H1 (cell line): ENCODE data around the gene ARHGAP26. TPM values are rescaled to one million over a fixed set of nuclear protein-coding genes. Genes with fewer than 3 reads are reported as not detected.

Experiments used
- CTCF ChIA-PET: fragments of 300-600 bp; sonication (Branson Sonifier 250); formaldehyde crosslinking; loops from one replicate; lab custom pipeline; 2021; ENCODE audit not compliant: partially characterized antibody; lab: Charles Lee
- POLR2A ChIA-PET: fragments of 300-600 bp; sonication (Branson Sonifier 250); formaldehyde crosslinking; loops from one replicate; lab custom pipeline; 2021; ENCODE audit warnings: inconsistent platforms; ENCODE audit not compliant: partially characterized antibody; lab: Charles Lee
- DNase-seq, 2 experiments: peaks; one replicate each; pipeline versions ENCODE4 v3.0.0 to v3.0.0-alpha.2; 2010 to 2022; ENCODE audit warnings: low spot score in 2 of 2, low read depth in 1 of 2, mixed read lengths in 1 of 2
- FAIRE-seq: peaks from 2 replicates; lab custom pipeline; 2011; peaks lifted over from hg19 to GRCh38; lab: Jason Lieb, UNC
- H2AFZ ChIP-seq: 2 replicates; pipeline ENCODE4 v1.8.1; 2012; ENCODE audit warnings: low read length, inconsistent platforms
- H2AK5ac ChIP-seq: 2 replicates; pipeline ENCODE4 v1.6.1; 2013; ENCODE audit warnings: low read depth, low read length
- H2BK120ac ChIP-seq: replicated peaks from 2 replicates; pipeline ENCODE3; 2013; ENCODE audit warnings: low read depth, low read length, inconsistent platforms
- H2BK12ac ChIP-seq: 2 replicates; pipeline ENCODE4 v1.6.1; 2013; ENCODE audit warnings: low read depth, low read length
- H2BK15ac ChIP-seq: 2 replicates; pipeline ENCODE4 v1.6.1; 2013; ENCODE audit warnings: low read length
- H2BK20ac ChIP-seq: 2 replicates; pipeline ENCODE4 v1.6.1; 2013; ENCODE audit warnings: low read length
- H2BK5ac ChIP-seq: 2 replicates; pipeline ENCODE4 v1.6.1; 2013; ENCODE audit warnings: low read depth, low read length
- H3K14ac ChIP-seq: 2 replicates; pipeline ENCODE4 v1.6.1; 2013; ENCODE audit warnings: inconsistent platforms; ENCODE audit not compliant: insufficient read length
- H3K18ac ChIP-seq: 2 replicates; pipeline ENCODE4 v1.6.1; 2013; ENCODE audit warnings: low read length; ENCODE audit errors: extremely low read depth
- H3K23ac ChIP-seq: 2 replicates; pipeline ENCODE4 v1.6.1; 2013; ENCODE audit warnings: inconsistent platforms; ENCODE audit not compliant: insufficient read length
- H3K23me2 ChIP-seq: 2 replicates; pipeline ENCODE4 v1.6.1; 2013; ENCODE audit warnings: low read depth, low read length
- H3K27ac ChIP-seq: 2 replicates; pipeline ENCODE4 v1.6.1; 2011; ENCODE audit warnings: low read depth, low read length, inconsistent platforms
- H3K27me3 ChIP-seq, 4 experiments: replicated peaks in 1 of 4; 1 replicate in 1 of 4; 2 replicates in 3 of 4; pipeline versions ENCODE4 v1.6.1 to v1.8.1; 2011 to 2013; ENCODE audit warnings: low read length in 3 of 4, mild to moderate bottlenecking in 3 of 4, inconsistent platforms in 2 of 4, mixed read lengths in 2 of 4, moderate library complexity in 1 of 4; ENCODE audit not compliant: control insufficient read depth in 3 of 4, insufficient read depth in 3 of 4; ENCODE audit errors: extremely low read depth in 1 of 4
- H3K36me3 ChIP-seq, 4 experiments: 2 replicates each; pipeline versions ENCODE4 v1.6.1 to v1.8.1; 2011 to 2013; ENCODE audit warnings: mild to moderate bottlenecking in 4 of 4, low read length in 3 of 4, moderate library complexity in 2 of 4, control low read depth in 1 of 4, inconsistent platforms in 1 of 4; ENCODE audit not compliant: insufficient read depth in 4 of 4, control insufficient read depth in 2 of 4
- H3K4ac ChIP-seq: replicated peaks from 2 replicates; pipeline ENCODE3; 2013; ENCODE audit warnings: low read length, low read depth, mixed read lengths, inconsistent platforms; ENCODE audit not compliant: insufficient read length
- H3K4me1 ChIP-seq, 4 experiments: replicated peaks in 1 of 4; 1 replicate in 1 of 4; 2 replicates in 3 of 4; pipeline versions ENCODE4 v1.6.1 to v1.8.1; 2011 to 2013; ENCODE audit warnings: low read length in 3 of 4, inconsistent platforms in 2 of 4, mixed read lengths in 1 of 4; ENCODE audit not compliant: insufficient read depth in 4 of 4, control insufficient read depth in 3 of 4
- H3K4me2 ChIP-seq, 2 experiments: 2 replicates each; pipeline versions ENCODE4 v1.6.1 to v1.8.1; 2011 to 2013; ENCODE audit warnings: low read depth in 2 of 2, low read length in 2 of 2, control low read depth in 1 of 2, inconsistent platforms in 1 of 2, mild to moderate bottlenecking in 1 of 2; ENCODE audit not compliant: insufficient read depth in 1 of 2
- H3K4me3 ChIP-seq, 4 experiments: fragments of 200-600, 300-600 bp in 1 of 4; sonication (generic), shearing (Covaris generic), sonication (Bioruptor Twin) in 1 of 4; 2 replicates each; pipeline versions ENCODE4 v1.5.1 to v1.8.1; 2011 to 2016; ENCODE audit warnings: low read length in 4 of 4, low read depth in 3 of 4, control low read depth in 2 of 4, inconsistent platforms in 2 of 4, mild to moderate bottlenecking in 2 of 4, mixed read lengths in 1 of 4, moderate library complexity in 1 of 4; ENCODE audit not compliant: insufficient read depth in 2 of 4; ENCODE audit errors: extremely low read depth in 1 of 4
- H3K56ac ChIP-seq: replicated peaks from 2 replicates; pipeline ENCODE3; 2013; ENCODE audit warnings: low read depth, mild to moderate bottlenecking, mixed read lengths, low read length, inconsistent platforms; ENCODE audit not compliant: insufficient read length
- H3K79me1 ChIP-seq: 2 replicates; pipeline ENCODE4 v1.6.1; 2013; ENCODE audit warnings: low read depth, low read length, control low read depth
- H3K79me2 ChIP-seq, 2 experiments: 2 replicates each; pipeline versions ENCODE4 v1.6.1 to v1.8.1; 2012 to 2013; ENCODE audit warnings: low read length in 2 of 2, mild to moderate bottlenecking in 2 of 2, inconsistent platforms in 1 of 2; ENCODE audit not compliant: insufficient read depth in 2 of 2, control insufficient read depth in 1 of 2
- H3K9ac ChIP-seq, 4 experiments: replicated peaks in 1 of 4; 1 replicate in 1 of 4; 2 replicates in 3 of 4; pipeline versions ENCODE4 v1.6.1 to v1.8.1; 2011 to 2013; ENCODE audit warnings: low read depth in 3 of 4, low read length in 3 of 4, control low read depth in 2 of 4, mild to moderate bottlenecking in 2 of 4, moderate library complexity in 2 of 4, inconsistent platforms in 1 of 4; ENCODE audit errors: extremely low read depth in 1 of 4
- H3K9me3 ChIP-seq, 2 experiments: 2 replicates each; pipeline versions ENCODE4 v1.6.1 to v1.8.1; 2012 to 2013; ENCODE audit warnings: mild to moderate bottlenecking in 2 of 2, moderate library complexity in 2 of 2, control low read depth in 1 of 2, inconsistent platforms in 1 of 2, low read depth in 1 of 2, low read length in 1 of 2, mixed read lengths in 1 of 2; ENCODE audit not compliant: insufficient read depth in 2 of 2
- H4K20me1 ChIP-seq, 2 experiments: replicated peaks in 1 of 2; 2 replicates each; pipeline versions ENCODE3 to v1.8.1; 2011 to 2013; ENCODE audit warnings: inconsistent platforms in 2 of 2, low read length in 2 of 2, mild to moderate bottlenecking in 1 of 2; ENCODE audit not compliant: insufficient read depth in 2 of 2, control insufficient read depth in 1 of 2
- H4K5ac ChIP-seq: 2 replicates; pipeline ENCODE4 v1.6.1; 2013; ENCODE audit warnings: low read length, low read depth, mixed read lengths, inconsistent platforms; ENCODE audit not compliant: insufficient read length
- H4K8ac ChIP-seq: 2 replicates; pipeline ENCODE4 v1.8.0; 2013; ENCODE audit warnings: mild to moderate bottlenecking, moderate library complexity, low read length, inconsistent platforms; ENCODE audit not compliant: insufficient read depth; ENCODE audit errors: extremely low read depth
- H4K91ac ChIP-seq: replicated peaks from 2 replicates; pipeline ENCODE3; 2013; ENCODE audit warnings: low read length, mixed read lengths, inconsistent platforms; ENCODE audit not compliant: insufficient read length
- BRCA1 ChIP-seq: IDR thresholded peaks from 2 replicates; pipeline ENCODE4 v1.6.1; 2012; ENCODE audit warnings: low read depth, low read length, improper control_type of control experiment
- CBX8 ChIP-seq: fragments of 300-800, 300-1000 bp; sonication (generic); IDR thresholded peaks from 2 replicates; pipeline ENCODE4 v1.7.1; 2016; ENCODE audit warnings: low read depth, low read length, borderline replicate concordance
- CHD1 ChIP-seq: IDR thresholded peaks from 2 replicates; pipeline ENCODE4 v1.6.1; 2012; ENCODE audit warnings: low read depth, low read length, improper control_type of control experiment
- CTBP2 ChIP-seq: IDR thresholded peaks from 2 replicates; pipeline ENCODE4 v1.7.0; 2011; ENCODE audit warnings: borderline replicate concordance, mild to moderate bottlenecking, moderate library complexity, mixed read lengths, low read length; ENCODE audit not compliant: insufficient read depth, insufficient read length
- GABPA ChIP-seq: IDR thresholded peaks from 2 replicates; pipeline ENCODE4 v1.6.1; 2011; ENCODE audit warnings: mild to moderate bottlenecking, low read length, moderate library complexity, borderline replicate concordance; ENCODE audit not compliant: insufficient read depth
- GTF2F1 ChIP-seq: IDR thresholded peaks from 2 replicates; pipeline ENCODE4 v1.6.1; 2012; ENCODE audit warnings: low read depth, low read length, improper control_type of control experiment, borderline replicate concordance
- KDM4A ChIP-seq: IDR thresholded peaks from one replicate; pipeline ENCODE4 v1.7.1; 2012; ENCODE audit warnings: low read depth, mild to moderate bottlenecking, moderate library complexity, low read length, inconsistent platforms; ENCODE audit not compliant: severe bottlenecking
- RAD21 ChIP-seq, 2 experiments: IDR thresholded peaks in 1 of 2; conservative IDR thresholded peaks in 1 of 2; 2 replicates each; pipeline ENCODE4 v1.6.1; 2011; ENCODE audit warnings: low read depth in 2 of 2, low read length in 2 of 2, improper control_type of control experiment in 1 of 2, inconsistent platforms in 1 of 2, mild to moderate bottlenecking in 1 of 2, moderate library complexity in 1 of 2
- RFX5 ChIP-seq: IDR thresholded peaks from 2 replicates; pipeline ENCODE4 v1.6.1; 2011; ENCODE audit warnings: low read depth, low read length, improper control_type of control experiment, borderline replicate concordance
- RNF2 ChIP-seq: fragments of 200-900, 300-1000 bp; sonication (generic); IDR thresholded peaks from 2 replicates; pipeline ENCODE4 v1.7.1; 2016; ENCODE audit warnings: borderline replicate concordance, low read depth, mild to moderate bottlenecking, antibody characterized with exemption, low read length; ENCODE audit not compliant: poor library complexity, severe bottlenecking; ENCODE audit errors: missing control alignments
- SAP30 ChIP-seq: fragments of 300-600 bp; sonication (generic); IDR thresholded peaks from 2 replicates; pipeline ENCODE4 v1.7.1; 2012; ENCODE audit warnings: low read length, moderate library complexity, mild to moderate bottlenecking, inconsistent platforms; ENCODE audit not compliant: insufficient read depth, insufficient replicate concordance
- SP1 ChIP-seq: IDR thresholded peaks from 2 replicates; pipeline ENCODE4 v1.6.1; 2011; ENCODE audit warnings: low read depth, low read length
- polyA plus RNA-seq, 7 experiments: library from polyadenylated mRNA; depleted of rRNA in 3 of 7; stranded (reverse) in 5 of 7; unstranded in 2 of 7; fragments of >200 nt in 5 of 7; fragments of 200-250 nt in 2 of 7; gene quantifications; 1 replicate in 5 of 7; 2 replicates in 1 of 7; 4 replicates in 1 of 7; pipeline versions ENCODE4 v1.2.1 to v1.2.3, GENCODE V29; 2011 to 2013; ENCODE audit warnings: missing spikeins in 2 of 7, mixed read lengths in 2 of 7
- total RNA-seq: library from RNA; stranded (reverse); fragmentation: NEBNext Ultra II Directional; extraction: Animal tissue kit (Norgen Biotek cat#: 25700); gene quantifications from 2 replicates; pipeline ENCODE4 v1.2.1, GENCODE V29; 2021
- TF ChIP-seq, protein P1 (sequence below): IDR thresholded peaks from 2 replicates; pipeline ENCODE4 v1.6.1; 2012; ENCODE audit warnings: inconsistent platforms

The ARHGAP26 gene
- total and polyA plus RNA-seq, 2 of the 8 experiments (the other 6 are each of a cell fraction or from before 2014, with no cell fraction given): 7.1 to 24.8 TPM

DNA sequence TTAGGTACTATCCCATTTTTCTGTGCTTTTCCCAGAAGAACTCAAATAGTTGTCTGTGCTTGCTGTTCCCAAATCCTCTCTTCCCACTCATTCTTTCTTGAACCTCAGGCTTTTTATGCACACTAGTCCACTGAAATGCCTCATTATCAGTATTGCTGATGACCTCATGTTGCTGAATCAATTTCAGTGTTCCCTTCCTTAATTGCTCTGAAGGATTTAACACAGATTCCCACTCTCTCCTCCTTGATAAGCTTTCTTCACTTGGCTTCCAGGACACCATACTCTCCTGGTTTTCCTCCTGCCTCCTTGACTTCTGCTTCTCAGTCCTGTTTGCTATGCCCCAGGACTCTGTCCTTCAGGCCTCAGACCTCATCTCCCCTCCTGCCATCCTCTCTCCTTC lies 298.5 kb downstream of the ARHGAP26 start:
- Histone ChIP-seq H4K20me1 (no peaks in the 10 kb centered on the region), H2AK5ac (no peak overlapping the region), H3K27ac (no peak overlapping the region), H3K79me1 (no peaks in the 10 kb centered on the region; the same call in 1 of the 2 replicates), H2BK120ac (no peak overlapping the region), H3K36me3 (peaks cover 0 to 8% (median 2%) of the 10 kb centered on the region in 4 experiments; a peak in 4 of 8 replicates), H3K23ac (no peak overlapping the region), H4K8ac (no peak overlapping the region), H3K18ac (no peak overlapping the region), H4K5ac (no peak overlapping the region), H3K79me2 (no peaks in the 10 kb centered on the region), H3K14ac (no peak overlapping the region), H4K91ac (no peak overlapping the region), H3K4ac (no peak overlapping the region), H3K23me2 (no peaks in the 10 kb centered on the region), H2BK5ac (no peak overlapping the region), H3K56ac (no peak overlapping the region), H3K4me3 (no peak overlapping the region), H3K27me3 (no peaks in the 10 kb centered on the region), H3K4me1 (peaks cover 0 to 4% (median under 1%) of the 10 kb centered on the region in 4 experiments; a peak in 2 of 7 replicates), H2BK20ac (no peak overlapping the region), H2BK12ac (no peak overlapping the region), H2AFZ (no peak overlapping the region), H3K9me3 (peaks cover 6 to 9% of the 10 kb centered on the region in 2 experiments; a peak in 2 of 4 replicates), H3K4me2 (no peak overlapping the region), H2BK15ac (no peak overlapping the region), H3K9ac (no peak overlapping the region)
- ChIA-PET CTCF (interaction anchor here (1.0 kb wide), 1 partner anchor 8 kb away, joined by 3 read pairs; no protein-coding TSS in a partner anchor), POLR2A (no interaction called here)
- FAIRE-seq (no peak), DNase-seq (no peak)
- TF ChIP-seq SP1: no peak
- no peak for TF ChIP-seq SAP30
- no peak for TF ChIP-seq RFX5
- no peak for TF ChIP-seq GABPA
- TF ChIP-seq KDM4A: no peak
- TF ChIP-seq, protein P1, sequence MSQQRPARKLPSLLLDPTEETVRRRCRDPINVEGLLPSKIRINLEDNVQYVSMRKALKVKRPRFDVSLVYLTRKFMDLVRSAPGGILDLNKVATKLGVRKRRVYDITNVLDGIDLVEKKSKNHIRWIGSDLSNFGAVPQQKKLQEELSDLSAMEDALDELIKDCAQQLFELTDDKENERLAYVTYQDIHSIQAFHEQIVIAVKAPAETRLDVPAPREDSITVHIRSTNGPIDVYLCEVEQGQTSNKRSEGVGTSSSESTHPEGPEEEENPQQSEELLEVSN: no peak
- TF ChIP-seq CBX8: no peak
- TF ChIP-seq CTBP2: no peak
- no peak for TF ChIP-seq RNF2
- no peak for TF ChIP-seq CHD1
- TF ChIP-seq RAD21 (IDR thresholded peaks at IDR 0.05 in 1 of 2, conservative IDR thresholded peaks at IDR 0.05 in 1 of 2; ENCODE audit: low read depth in 2 of 2, low read length in 2 of 2): no peak
- no peak for TF ChIP-seq BRCA1
- TF ChIP-seq GTF2F1: no peak
